CD8-positive, alpha-beta memory T cell (primary cell): ENCODE data around the gene DPY19L3. TPM values are rescaled to one million over a fixed set of nuclear protein-coding genes. Genes with fewer than 3 reads are reported as not detected.

ENCODE experiments used
- CTCF ChIA-PET: fragments of 350-600 bp; sonication (Branson Sonifier 250); formaldehyde crosslinking; loops from one replicate; lab custom pipeline; 2021; ENCODE audit warnings: antibody characterized with exemption; lab: Charles Lee
- POLR2A ChIA-PET: fragments of 350-600 bp; sonication (Branson Sonifier 250); formaldehyde crosslinking; loops from one replicate; lab custom pipeline; 2021; ENCODE audit warnings: antibody characterized with exemption; lab: Charles Lee
- DNase-seq, 5 donors: peaks; one replicate each; pipeline versions ENCODE4 v3.0.0 to v3.0.0-alpha.2; 2020 to 2022; ENCODE audit warnings: mixed read lengths in 1 of 5
- H3K27ac ChIP-seq: one replicate; pipeline ENCODE4 v1.7.0; 2013; ENCODE audit warnings: low read depth, mild to moderate bottlenecking, low read length, moderate library complexity
- H3K27me3 ChIP-seq: 2 replicates; pipeline ENCODE4 v1.7.0; 2013; ENCODE audit warnings: low read length, mild to moderate bottlenecking; ENCODE audit not compliant: insufficient read depth, poor library complexity, severe bottlenecking
- H3K36me3 ChIP-seq: 2 replicates; pipeline ENCODE4 v1.7.0; 2013; ENCODE audit warnings: mild to moderate bottlenecking, low read length, moderate library complexity; ENCODE audit not compliant: insufficient read depth
- H3K4me1 ChIP-seq: 2 replicates; pipeline ENCODE4 v1.7.0; 2013; ENCODE audit warnings: mild to moderate bottlenecking, low read length, moderate library complexity; ENCODE audit not compliant: insufficient read depth
- H3K4me3 ChIP-seq: 2 replicates; pipeline ENCODE4 v1.7.0; 2013; ENCODE audit warnings: mild to moderate bottlenecking, low read length
- H3K9me3 ChIP-seq: 2 replicates; pipeline ENCODE4 v1.7.0; 2013; ENCODE audit warnings: mild to moderate bottlenecking, low read length
- H3K27ac Mint-ChIP-seq, 8 donors: one replicate each; pipeline ENCODE4 v1.8.0; 2020 to 2021; ENCODE audit warnings: mixed read lengths in 8 of 8, mild to moderate bottlenecking in 6 of 8, inconsistent platforms in 3 of 8, moderate library complexity in 3 of 8
- H3K27me3 Mint-ChIP-seq, 2 donors: one replicate each; pipeline ENCODE4 v1.8.0; 2020 to 2021; ENCODE audit warnings: mixed read lengths in 2 of 2, mild to moderate bottlenecking in 1 of 2, moderate library complexity in 1 of 2
- H3K36me3 Mint-ChIP-seq, 3 donors: one replicate each; pipeline ENCODE4 v1.8.0; 2020 to 2021; ENCODE audit warnings: mixed read lengths in 3 of 3, inconsistent platforms in 1 of 3, mild to moderate bottlenecking in 1 of 3
- H3K4me1 Mint-ChIP-seq, 3 donors: one replicate each; pipeline ENCODE4 v1.8.0; 2020 to 2021; ENCODE audit warnings: mixed read lengths in 3 of 3, inconsistent platforms in 1 of 3, mild to moderate bottlenecking in 1 of 3
- H3K4me3 Mint-ChIP-seq, 7 donors: one replicate each; pipeline ENCODE4 v1.8.0; 2020 to 2021; ENCODE audit warnings: mixed read lengths in 7 of 7, mild to moderate bottlenecking in 6 of 7, moderate library complexity in 4 of 7, inconsistent platforms in 2 of 7
- H3K9me3 Mint-ChIP-seq, 5 donors: one replicate each; pipeline ENCODE4 v1.8.0; 2020 to 2022; ENCODE audit warnings: mixed read lengths in 5 of 5, mild to moderate bottlenecking in 3 of 5, moderate library complexity in 2 of 5, inconsistent platforms in 1 of 5
- polyA plus RNA-seq: library from polyadenylated mRNA; unstranded; fragments of 300-500 nt; fragmentation: Illumina TruSeq; gene quantifications from one replicate; pipeline ENCODE4 v1.2.3, GENCODE V29; 2021
- total RNA-seq, 2 experiments: library from RNA; stranded (reverse); gene quantifications; one replicate each; pipeline ENCODE4 v1.2.3, GENCODE V29; 2021

DPY19L3 gene
- total and polyA plus RNA-seq, 3 experiments from 2014 or later: 2.7 to 25.0 (median 21.6) TPM

DNA sequence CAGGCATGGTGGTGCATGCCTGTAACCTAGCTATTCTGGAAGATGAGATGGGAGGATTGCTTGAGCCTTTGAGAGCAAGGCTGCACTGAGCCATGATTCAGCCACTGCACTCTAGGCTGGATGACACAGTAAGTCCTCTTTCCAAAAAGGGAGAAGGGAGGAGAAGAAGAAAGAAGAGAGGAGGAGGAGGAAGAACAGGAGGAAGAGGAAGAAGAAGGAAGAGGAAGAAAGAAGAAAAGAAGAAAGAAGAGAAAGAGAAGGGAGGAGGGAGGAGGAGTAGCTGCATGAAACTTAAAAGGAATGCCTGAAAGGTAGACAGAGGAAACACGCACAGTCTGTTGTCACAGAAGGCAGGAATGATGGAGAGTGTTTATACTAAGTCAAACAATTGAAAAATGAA is 3.6 kb upstream of the DPY19L3 start:
- CTCF ChIA-PET: no interaction called here
- Mint-ChIP-seq H3K4me1 (peaks cover 9 to 30% (median 25%) of the 10 kb centered on the region in 3 donors), H3K9me3 (no peaks in the 10 kb centered on the region), H3K4me3 (peak overlapping the region in 1 of 7 donors; percentile 3), H3K27me3 (no peaks in the 10 kb centered on the region), H3K27ac (peak overlapping the region in 3 of 8 donors; percentile 39 to 68 (median 48)), H3K36me3 (peaks cover 0 to 5% (median 2%) of the 10 kb centered on the region in 3 donors)
- Histone ChIP-seq H3K4me1 (peaks cover 19% of the 10 kb centered on the region), H3K36me3 (no peaks in the 10 kb centered on the region), H3K9me3 (no peaks in the 10 kb centered on the region), H3K27ac (no peak overlapping the region), H3K27me3 (no peaks in the 10 kb centered on the region), H3K4me3 (no peak overlapping the region)
- DNase-seq: no peak
- POLR2A ChIA-PET: no interaction called here

DNA sequence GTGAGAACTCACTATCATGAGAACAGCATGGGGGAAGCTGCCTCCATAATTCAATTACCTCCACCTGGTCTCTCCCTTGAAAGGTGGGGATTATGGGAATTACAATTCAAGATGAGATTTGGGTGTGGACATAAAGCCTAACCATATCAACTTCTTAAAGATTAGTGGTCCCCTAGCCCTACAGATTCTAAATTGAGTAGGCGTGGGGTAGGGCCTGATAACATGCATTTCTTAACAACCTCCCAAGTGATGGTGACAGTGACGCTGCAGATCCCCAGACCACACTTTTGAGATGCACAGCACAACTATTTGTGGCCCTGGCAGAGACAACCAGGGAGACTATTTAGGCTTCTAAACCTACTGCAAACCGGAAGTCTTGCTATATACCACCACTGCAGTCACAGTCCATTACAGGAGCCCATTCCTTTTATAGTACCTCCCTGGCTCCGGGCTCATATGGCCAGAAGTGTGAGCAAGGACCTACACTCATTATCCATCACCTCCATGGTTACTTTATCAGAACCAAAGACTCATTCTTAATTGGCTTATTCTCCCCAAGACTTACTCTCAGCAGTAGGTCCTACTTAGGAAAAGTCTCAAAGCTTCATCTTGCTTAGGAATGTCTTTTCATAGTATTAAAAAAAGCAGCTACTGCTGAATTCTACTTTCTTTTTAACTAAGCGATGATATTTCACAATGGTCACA is 2.1 kb upstream of the DPY19L3 start:
- Mint-ChIP-seq H3K36me3 (peaks cover 0 to 6% (median 5%) of the 10 kb centered on the region in 3 donors), H3K9me3 (no peaks in the 10 kb centered on the region), H3K27me3 (no peaks in the 10 kb centered on the region), H3K4me1 (peaks cover 10 to 38% (median 25%) of the 10 kb centered on the region in 3 donors), H3K27ac (peak overlapping the region in 4 of 8 donors; percentile 45 to 82 (median 68)), H3K4me3 (peak overlapping the region in 6 of 7 donors; percentile 4 to 92 (median 89))
- Histone ChIP-seq H3K27ac (peak overlapping the region; percentile 88), H3K9me3 (no peaks in the 10 kb centered on the region), H3K36me3 (no peaks in the 10 kb centered on the region), H3K27me3 (no peaks in the 10 kb centered on the region), H3K4me1 (peaks cover 19% of the 10 kb centered on the region), H3K4me3 (no peak overlapping the region)
- ChIA-PET POLR2A (no interaction called here), CTCF (no interaction called here)
- no peak for DNase-seq

DNA sequence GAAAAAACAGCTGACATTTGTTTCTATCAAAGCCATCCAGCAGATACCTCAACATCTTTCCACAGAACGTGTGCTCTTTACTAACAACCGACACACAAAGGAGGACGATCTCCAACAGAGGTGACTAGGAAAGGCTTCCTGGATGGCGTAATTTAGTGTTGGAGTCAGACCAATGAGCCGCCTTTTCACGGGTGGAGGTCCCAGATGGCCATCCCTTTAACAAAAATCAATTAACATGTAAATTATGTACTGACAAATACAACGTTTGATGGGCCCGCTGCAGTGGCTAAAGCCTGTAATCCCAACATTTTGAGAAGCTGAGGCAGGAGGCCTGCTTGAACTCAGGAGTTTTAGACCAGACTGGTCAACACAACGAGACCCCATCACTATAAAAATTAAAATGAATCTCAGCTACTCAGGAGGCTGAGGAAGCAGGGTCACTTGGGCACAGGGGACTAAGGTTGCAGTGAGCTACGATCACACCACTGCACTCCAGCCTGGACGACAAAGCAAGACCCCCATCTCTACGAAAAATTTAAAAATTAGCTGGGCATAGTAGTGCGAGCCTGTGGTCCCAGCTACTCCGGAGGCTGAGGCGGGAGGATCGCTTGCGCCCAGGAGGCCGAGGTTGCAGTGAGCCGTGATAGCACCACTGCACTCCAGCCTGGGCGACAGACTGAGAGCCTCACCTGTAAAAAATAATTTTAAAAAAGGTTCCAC is 1.2 kb upstream of the DPY19L3 start:
- Mint-ChIP-seq H3K4me1 (peaks cover 10 to 38% (median 25%) of the 10 kb centered on the region in 3 donors), H3K4me3 (peak overlapping the region; percentile 87 to 92 (median 89)), H3K36me3 (peaks cover 0 to 11% (median 6%) of the 10 kb centered on the region in 3 donors), H3K27ac (peak overlapping the region; percentile 61 to 97 (median 90)), H3K9me3 (no peaks in the 10 kb centered on the region), H3K27me3 (no peaks in the 10 kb centered on the region)
- CTCF ChIA-PET: interaction anchor here (1.6 kb wide), 1 partner anchor 59 kb away, joined by 5 read pairs; the partner anchor contains the start of gene ZNF507
- Histone ChIP-seq H3K9me3 (no peaks in the 10 kb centered on the region), H3K4me1 (peaks cover 19% of the 10 kb centered on the region), H3K27ac (peak overlapping the region; percentile 88), H3K36me3 (no peaks in the 10 kb centered on the region), H3K27me3 (no peaks in the 10 kb centered on the region), H3K4me3 (peak overlapping the region; percentile 78)
- POLR2A ChIA-PET: no interaction called here
- DNase-seq: peak in 1 of 5 donors; percentile 2

DNA sequence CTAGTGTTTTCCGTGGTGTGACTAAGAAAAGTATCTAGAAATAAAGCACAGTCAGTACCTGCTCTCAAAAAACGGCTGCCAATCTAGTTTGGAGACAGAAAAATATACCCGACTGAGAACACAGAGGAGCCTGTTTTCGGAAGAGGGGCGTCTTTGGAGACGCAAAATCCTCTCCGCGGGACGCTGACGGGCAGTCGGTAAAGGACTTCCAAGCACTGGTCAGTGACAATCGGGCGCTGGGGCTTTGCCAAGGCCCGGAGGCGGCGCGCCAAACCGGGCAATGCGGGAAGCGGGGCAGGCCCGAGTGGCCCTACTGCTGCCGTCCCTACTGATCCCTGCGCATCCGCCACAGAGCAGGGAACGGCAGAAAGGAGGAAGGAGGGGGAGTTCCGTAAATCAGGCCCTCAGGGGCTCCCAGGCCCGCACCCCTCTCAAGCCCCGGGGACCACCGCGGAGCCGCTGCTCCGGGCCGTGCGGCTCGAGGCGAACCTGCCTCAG is 588 bp upstream of the DPY19L3 start:
- peak in 2 of 5 donors; percentile 3 to 49 for DNase-seq
- peak overlapping the region; percentile 88 for H3K27ac ChIP-seq
- Mint-ChIP-seq H3K4me3 (peak overlapping the region; percentile 87 to 92 (median 89)), H3K9me3 (no peaks in the 10 kb centered on the region), H3K4me1 (peaks cover 10 to 38% (median 25%) of the 10 kb centered on the region in 3 donors), H3K27ac (peak overlapping the region; percentile 61 to 97 (median 91)), H3K27me3 (no peaks in the 10 kb centered on the region), H3K36me3 (peaks cover 0 to 17% (median 6%) of the 10 kb centered on the region in 3 donors)
- CTCF ChIA-PET: interaction anchor here (1.6 kb wide), 1 partner anchor 60 kb away, joined by 5 read pairs; the partner anchor contains the start of gene ZNF507
- H3K9me3 ChIP-seq: no peaks in the 10 kb centered on the region
- POLR2A ChIA-PET: interaction anchor here (0.7 to 1.2 kb wide), 3 partner anchors 18 to 176 kb away, joined by 3 to 11 read pairs (median 9); partner anchors contain the start of genes PDCD5 and ZNF507
- H3K36me3 ChIP-seq: no peaks in the 10 kb centered on the region
- peak overlapping the region; percentile 78 for H3K4me3 ChIP-seq
- H3K27me3 ChIP-seq: no peaks in the 10 kb centered on the region
- H3K4me1 ChIP-seq: peaks cover 19% of the 10 kb centered on the region

DNA sequence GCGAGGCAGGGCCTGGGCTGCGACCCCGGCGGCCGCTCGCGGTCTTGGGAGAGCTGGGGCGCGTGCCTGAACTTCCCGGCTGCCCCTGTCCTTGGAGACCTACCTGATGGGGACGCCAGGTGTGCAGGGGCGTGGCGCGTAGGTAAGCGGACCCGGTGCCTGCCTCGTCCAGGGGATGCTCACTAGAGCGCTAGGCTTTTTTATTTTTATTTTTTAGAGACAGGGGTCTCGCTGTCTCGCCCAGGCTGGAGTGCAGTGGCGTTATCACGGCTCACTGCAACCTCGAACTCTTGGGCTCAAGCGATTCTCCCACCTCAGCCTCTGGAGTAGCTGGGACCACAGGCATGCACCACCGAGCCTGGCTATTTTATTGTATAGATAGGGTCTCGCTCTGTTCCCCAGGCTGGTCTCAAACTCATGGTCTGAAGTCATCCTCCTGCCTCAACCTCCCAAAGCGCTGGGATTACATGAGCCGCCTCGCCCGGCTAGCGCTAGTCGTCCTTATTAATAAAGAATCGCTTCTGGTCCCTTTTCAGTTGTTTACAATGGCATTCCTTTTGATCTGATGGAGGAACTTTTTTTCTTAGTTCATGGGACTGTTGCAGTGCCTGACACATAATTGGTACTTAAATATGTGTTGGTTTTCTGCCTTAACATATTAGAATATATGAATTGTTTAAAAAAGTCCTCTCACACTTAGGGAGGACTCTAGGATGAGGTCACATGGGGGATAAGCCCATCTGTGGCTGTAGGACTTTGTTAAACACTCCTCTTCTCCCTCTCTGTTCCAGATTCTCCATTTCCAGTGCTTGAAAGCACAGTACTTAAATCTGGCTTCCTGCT is 812 bp downstream of the DPY19L3 start:
- CTCF ChIA-PET: no interaction called here
- no peaks in the 10 kb centered on the region for H3K27me3 ChIP-seq
- H3K4me3 ChIP-seq: peak overlapping the region; percentile 74
- H3K27ac ChIP-seq: peak overlapping the region; percentile 88
- no peaks in the 10 kb centered on the region for H3K27me3 Mint-ChIP-seq
- H3K9me3 Mint-ChIP-seq: no peaks in the 10 kb centered on the region
- H3K4me1 Mint-ChIP-seq: peaks cover 10 to 38% (median 23%) of the 10 kb centered on the region in 3 donors
- POLR2A ChIA-PET: interaction anchor here (1.1 to 1.2 kb wide), 2 partner anchors 61 to 175 kb away, joined by 3 to 11 read pairs; partner anchors contain the start of genes PDCD5 and ZNF507
- peaks cover 19% of the 10 kb centered on the region for H3K4me1 ChIP-seq
- DNase-seq: no peak
- peak overlapping the region; percentile 81 to 92 (median 87) for H3K4me3 Mint-ChIP-seq
- no peaks in the 10 kb centered on the region for H3K9me3 ChIP-seq
- peak overlapping the region; percentile 73 to 94 (median 88) for H3K27ac Mint-ChIP-seq
- peaks cover 0 to 27% (median 9%) of the 10 kb centered on the region in 3 donors for H3K36me3 Mint-ChIP-seq
- H3K36me3 ChIP-seq: no peaks in the 10 kb centered on the region

DNA sequence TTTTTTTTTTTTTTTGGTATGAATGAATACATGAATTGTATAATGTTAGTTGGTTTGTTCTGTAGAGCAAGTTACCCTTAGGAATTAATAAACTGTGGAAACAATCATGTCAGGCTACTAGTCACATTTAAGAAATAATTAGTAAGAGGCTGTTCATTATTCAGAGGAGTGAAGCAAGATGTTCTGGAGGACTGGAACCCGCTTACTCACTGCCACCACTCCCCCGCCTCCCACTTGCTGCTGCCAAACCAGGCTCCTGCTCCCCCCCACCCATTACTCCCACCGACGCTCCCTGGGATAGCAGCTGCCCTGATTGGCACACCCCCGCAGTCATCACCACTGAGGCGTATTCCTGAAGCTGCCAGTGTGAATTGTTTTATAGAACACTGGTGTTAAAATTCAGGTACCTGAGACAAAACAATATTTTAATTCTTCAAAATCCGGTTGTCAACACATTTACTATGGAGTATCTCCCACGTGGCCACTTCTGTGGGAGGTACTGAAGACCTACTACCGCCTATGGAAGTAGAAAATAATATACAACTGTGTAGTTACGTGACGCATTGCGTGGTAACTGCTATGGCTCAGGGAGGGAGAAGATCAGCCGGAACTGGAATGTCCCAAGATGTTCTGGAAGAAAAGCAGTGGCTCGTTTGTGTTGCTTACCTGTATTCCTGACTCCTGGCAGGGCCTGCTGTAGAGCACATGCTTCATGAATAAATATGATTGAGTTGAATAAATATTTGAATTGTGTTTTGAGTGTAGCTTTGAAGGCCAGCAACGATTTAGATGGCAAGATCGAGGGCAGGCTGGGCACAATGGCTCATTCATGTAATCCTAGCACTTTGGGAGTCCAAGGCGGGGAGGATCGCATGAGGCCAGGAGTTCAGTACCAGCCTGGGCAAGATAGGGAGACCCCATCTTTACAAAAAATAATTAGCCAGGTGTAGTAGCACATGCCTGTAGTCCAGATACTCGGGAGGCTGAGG is 1.7 kb downstream of the DPY19L3 start:
- Mint-ChIP-seq H3K4me1 (peaks cover 10 to 38% (median 22%) of the 10 kb centered on the region in 3 donors), H3K36me3 (peaks cover 0 to 35% (median 11%) of the 10 kb centered on the region in 3 donors), H3K9me3 (no peaks in the 10 kb centered on the region), H3K27ac (peak overlapping the region; percentile 71 to 94 (median 86)), H3K27me3 (no peaks in the 10 kb centered on the region), H3K4me3 (peak overlapping the region; percentile 81 to 92 (median 86))
- DNase-seq: no peak
- ChIA-PET CTCF (no interaction called here), POLR2A (no interaction called here)
- Histone ChIP-seq H3K27me3 (no peaks in the 10 kb centered on the region), H3K36me3 (no peaks in the 10 kb centered on the region), H3K4me3 (peak overlapping the region; percentile 74), H3K27ac (peak overlapping the region; percentile 88), H3K4me1 (peaks cover 19% of the 10 kb centered on the region), H3K9me3 (no peaks in the 10 kb centered on the region)
